Activated CD4-positive, CD25-positive, alpha-beta regulatory T cell treated with anti-CD3 and anti-CD28 coated beads, Interleukin-2, amount 50 U/mL, for 72 hours (primary cell): Measurements from ENCODE around the gene DOK3.
A peak's percentile ranks its signal among the peaks of the same experiment; 100 is the strongest.

ENCODE experiments used
- DNase-seq: peaks from one replicate; pipeline ENCODE4 v3.0.0; 2021

Gene DOK3

DNA sequence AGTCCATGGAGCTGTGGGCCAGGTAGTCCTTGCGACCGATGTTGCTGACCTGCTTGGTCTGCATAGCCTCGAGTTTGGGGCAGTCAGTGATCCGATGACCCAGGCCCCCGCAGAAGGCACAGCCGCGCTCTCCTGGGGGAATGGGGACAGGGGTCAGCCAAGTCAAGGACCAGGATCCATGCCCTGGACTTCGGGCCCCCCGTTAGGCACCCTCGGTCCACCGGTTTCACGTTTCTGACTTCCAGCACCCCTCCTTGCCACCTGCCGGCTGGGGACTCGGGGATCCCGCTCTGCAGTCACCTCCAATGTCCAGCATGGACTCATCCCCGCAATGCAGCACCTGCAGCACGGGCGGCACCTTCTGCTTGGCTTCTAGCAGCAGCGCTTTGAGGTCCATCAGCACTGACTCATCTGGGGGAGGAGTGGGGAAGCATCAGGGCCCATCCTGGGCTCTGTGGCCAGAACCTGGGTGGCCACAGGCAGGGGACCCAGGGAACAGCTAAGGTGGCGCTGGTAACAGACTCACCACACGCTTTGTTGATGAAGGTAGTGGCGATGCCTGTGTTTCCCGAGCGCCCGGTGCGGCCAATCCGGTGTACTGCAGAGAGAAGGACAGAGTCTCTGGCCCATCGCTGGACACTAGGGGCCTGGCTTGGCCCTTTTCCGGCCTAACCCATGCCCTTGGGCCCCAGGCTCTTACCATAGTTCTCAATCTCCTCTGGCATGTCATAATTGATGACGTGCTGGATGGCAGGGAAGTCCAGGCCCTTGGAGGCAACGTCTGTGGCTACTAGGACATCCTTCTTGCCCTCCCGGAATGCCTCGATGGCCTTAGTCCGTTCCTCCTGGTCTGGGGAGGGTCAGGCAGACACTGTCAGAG lies 2.4 kb upstream of the DOK3 start:
- no peak for DNase-seq

DNA sequence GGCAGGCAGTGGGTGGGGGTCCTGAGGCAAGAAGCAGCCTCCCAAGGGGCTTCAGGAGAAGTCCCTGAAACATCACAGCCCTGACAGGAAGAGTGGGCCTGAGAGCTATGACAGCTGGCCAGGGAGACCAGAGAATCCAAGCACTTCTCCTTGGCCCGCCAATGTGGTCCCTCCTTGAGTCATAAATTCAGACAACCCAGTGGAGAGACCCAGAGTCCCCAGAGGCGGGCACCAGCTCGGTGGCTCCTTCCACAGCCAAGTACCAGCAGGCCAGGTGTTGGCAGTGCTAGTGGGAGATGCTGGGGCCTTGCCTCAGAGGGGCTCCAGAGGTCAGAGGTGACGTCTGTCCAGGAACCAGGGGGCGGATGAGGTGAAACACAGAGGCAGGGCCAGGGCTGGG lies 1.6 kb upstream of the DOK3 start:
- no peak for DNase-seq

DNA sequence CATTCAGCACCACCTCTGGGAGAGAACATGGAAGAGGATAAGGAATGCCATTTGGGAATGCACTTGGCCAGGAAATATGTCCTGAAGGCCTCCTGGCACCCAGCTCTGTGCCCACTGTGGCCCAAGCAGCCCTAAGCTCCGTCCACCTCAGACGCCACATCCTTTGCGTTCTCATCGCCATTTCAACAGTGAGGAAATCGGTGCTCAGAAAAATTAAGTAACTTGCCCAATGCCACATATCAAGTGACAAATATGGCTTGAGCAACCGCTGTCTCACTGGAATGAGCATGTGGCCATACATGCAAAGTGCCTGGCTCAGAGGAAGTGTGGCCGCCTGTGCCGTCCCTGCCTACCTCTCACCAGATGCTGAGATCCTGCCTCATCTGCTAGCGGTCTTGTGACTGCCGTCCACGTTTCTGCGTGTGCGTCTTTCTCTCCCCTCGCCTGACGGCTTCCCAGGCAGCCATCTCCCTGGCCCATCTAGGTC lies 984 bp upstream of the DOK3 start:
- DNase-seq = no peak

- DNase-seq = no peak
Observed at GRCh38 chr5:177509991-177510566, 453 bp upstream of the DOK3 start.

DNA sequence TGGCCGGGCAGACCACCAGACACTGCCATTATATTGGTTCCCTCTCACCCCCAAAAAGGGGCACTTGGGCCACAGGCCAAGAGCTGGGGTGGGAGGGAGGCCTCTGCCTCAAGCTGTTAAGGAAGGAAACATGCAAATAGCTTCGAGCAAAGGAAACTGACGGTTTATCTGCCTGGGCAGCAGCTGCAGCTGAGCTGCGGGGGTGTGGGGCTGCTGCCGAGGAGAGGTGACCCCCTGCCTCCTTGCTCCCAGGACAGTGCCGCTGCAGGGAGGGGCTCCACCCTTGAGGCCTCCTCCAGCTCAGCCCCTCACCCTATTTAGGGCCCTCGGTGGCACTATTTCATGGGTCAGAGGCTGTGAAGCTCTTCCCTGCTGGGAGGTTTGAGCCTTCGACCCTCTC lies 789 bp downstream of the DOK3 start:
- DNase-seq = no peak

GRCh38 chr5:177508221-177508611 lies 1.4 kb downstream of the DOK3 start:
- DNase-seq = no peak

DNA sequence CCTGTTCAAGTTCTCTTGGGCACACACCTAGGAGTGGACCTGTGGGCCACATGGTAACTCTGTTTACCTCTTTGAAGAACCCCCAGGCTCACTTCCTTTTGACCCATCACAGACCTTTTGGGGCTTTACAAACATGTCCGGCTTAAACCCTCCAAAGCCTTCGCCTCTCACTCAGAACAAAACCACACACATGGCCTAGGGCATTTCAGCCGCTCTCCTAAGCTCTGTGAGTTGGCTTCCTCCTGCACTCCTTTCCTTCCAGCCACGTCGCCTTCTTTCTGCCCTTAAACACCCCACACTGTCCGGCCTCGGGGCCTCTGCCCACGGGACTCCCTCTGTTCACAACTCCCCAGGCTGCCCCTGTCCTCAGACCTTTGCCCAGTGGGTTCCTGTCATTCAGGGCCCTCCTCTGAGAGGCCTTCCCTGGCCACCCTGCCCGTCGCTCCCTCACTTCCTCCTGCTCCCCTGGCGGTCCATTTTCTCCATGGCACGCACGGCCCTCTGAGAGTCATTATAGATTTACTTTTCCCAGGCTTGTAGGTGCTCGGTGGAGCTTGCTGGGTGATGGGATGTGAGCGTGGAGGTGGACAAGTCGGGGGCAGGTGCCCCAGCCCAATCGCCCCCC lies 1.9 kb downstream of the DOK3 start:
- no peak for DNase-seq

DNA sequence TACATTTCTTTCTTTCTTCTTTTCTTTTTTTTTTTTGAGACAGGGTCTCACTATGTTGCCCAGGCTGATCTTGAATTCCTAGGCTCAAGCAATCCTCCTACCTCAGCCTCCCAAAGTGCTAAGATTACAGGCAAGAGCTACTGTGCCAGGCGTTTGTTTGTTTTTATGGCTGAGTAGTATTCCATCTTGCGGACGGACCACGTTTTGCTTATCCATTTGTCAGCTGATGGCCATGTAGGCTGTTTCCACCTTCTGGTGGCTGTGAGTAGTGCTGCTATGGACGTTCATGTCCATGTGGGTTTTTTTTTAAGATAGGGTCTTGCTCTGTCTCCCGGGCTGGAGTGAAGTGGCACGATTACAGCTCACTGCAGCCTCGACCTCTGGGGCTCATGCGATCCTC lies 2.5 kb downstream of the DOK3 start:
- no peak for DNase-seq

GRCh38 chr5:177505075-177505474 lies 4.6 kb downstream of the DOK3 start:
- no peak for DNase-seq

DNA sequence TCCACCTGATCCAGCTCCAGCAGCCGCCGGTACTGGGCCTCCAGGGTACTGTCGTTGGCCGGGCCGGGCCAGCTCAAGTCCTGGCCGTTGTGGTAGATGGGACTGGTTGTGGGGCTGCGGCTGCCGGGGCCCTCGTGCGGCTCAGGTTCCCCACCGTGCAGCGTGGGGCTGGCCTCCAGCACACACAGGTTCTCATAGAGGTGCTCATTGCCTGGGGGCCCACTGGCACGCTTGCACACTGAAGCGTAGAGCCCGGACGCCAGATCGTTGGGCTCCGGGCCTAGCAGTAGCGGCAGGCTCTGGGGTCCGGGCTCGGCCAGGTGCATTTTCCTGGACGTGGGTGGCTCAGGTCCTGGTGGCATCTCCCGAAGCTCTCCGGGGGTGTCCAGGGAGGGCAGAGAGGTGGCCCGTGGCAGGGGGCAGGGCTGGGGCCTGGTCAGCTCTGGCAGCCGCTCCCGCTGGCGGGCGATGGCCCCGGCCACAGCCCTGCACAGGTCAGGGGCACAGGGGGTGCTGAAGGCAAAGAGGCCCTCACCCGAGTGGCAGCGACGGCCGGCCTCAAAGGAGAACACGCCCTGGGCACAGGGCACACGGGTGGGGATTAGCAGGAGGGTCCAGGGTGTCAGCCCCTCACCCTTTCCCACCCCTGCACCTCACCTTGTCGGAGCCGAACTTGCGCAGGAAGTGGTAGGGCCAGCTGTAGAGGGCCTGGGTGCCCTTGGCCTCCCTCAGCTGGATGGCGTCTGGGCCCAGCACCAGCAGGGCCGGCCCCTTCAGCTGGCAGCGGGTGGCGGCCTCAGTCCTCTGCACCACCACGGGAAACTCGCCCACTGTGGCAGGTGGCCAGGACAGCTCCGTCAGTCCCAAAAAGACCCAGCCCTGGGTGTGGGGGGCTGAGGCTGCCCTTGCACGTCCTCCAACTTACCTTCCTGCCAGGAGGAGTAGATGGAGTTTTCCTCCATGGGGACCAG lies 5.3 kb downstream of the DOK3 start:
- DNase-seq = no peak

GRCh38 chr5:177503351-177504085 lies 6.1 kb downstream of the DOK3 start:
- no peak for DNase-seq

DNA sequence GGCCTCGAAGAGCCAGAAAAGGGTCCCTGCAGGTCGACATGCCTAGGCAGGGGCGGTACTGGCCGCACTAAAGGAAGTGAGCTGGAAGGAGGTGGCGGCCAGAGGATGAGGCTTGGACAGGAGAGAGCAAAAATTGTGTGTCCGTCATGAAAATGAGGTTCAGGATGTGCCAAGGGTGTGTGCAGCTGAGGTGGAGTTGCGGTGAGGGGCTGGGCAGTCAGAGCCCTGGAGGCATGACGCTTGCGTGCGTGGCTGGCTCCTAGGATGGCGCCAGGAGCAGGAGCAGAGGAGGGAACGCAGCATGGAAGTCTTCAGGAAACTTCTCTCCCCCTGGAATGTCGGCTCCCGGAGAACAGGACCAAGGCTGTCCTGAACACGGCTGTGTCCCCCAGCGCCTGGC lies 6.7 kb downstream of the DOK3 start:
- DNase-seq = no peak

DNA sequence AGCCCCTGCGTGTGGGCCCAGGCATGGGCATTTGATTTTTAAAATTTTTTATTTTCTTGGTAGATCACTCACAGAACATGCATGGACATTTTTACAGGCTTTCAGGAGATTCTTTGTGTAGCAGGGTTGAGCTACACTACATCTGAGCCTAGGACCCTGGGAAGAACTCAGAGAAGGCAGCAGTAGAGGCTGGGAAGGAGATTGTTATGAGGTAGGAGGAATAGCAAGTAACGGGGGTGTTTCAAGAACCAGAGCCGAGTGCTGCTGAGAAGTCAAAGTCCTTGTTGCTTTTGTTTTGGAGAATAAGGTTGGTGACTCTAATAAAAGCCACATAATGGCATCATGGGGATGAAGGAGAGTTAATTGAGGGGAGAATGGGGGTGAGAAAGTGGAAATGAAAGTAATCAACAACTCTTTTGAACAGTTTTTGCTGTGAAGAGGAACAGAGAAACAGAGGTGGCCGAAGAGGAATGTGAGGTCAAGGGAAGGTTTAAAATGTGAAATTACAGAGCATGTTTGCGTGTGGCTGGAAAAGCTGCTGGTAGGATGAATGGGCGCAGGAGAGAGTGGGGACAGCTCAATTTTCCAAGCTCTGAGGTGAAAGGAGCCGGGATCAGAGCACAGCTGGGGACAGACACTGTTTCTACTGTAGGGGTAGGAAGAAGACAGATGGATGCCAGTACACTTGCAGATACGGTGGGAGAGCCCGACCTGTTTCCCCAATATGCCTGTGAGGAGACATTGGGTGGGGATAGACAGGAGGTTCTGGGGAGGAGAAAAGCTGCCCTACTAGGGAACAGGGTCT lies 7.5 kb downstream of the DOK3 start:
- no peak for DNase-seq

DNA sequence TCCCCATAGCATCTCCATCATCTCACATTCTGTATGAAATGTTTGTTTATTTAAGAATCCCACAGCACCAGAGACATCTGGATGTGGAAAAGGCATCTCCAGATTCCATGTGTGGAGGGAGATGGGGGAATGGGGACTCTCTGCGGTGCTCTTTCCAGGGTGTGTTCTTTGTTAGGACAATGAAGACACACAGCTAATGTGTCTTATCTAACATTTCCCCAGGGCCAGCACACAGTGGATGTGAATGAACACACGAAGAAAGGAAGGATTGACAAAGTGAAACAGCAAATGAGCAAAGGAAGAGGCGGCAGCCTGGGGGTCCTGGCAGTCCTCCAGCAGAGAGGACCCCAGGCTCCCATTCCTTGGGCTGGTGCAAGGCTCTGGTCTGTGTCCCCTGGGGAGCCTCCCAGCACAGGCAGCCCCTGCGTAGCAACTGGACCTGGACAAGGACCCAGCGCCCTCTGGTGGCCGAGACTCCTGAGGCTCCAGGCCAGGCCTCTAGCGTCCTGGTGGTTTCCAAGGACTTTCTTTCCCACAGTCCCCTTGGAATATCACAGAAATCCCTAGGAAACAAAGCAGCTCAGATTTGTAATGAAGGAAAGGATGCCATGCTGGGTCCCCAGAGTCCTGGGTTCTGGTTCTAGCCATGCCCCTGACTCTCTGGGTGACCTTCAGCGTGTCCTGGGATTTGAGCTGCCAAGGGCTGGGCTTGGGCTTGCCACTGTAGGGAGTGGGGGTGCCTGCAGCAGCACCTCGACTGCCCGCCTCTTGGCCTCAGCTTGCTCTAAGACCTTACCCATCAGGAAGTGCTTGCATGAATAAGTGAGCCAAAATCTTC lies 8.7 kb downstream of the DOK3 start:
- peak; percentile 88 for DNase-seq

DNA sequence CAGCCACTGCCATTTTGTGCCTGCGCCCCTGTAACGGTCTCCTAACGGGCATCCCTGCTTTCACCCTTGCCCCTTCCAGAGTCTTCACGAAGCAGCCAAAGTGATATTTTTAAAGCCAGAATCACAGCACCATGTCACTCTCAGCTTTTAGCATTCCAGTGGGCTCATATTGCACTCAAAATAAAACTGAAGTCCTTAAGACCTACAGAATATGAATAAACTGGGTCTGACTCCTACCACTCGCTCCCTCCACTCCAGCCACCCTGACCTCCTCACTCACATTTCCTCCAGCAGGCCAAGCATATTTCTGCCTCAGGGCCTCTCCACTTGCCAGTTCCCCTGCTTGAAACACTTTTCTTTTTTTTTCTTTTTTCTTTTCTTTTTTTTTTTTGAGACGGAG lies 9.8 kb downstream of the DOK3 start:
- DNase-seq = no peak

- DNase-seq = peak; percentile 55
Observed at GRCh38 chr5:177498013-177498787, 11.4 kb downstream of the DOK3 start.

DNA sequence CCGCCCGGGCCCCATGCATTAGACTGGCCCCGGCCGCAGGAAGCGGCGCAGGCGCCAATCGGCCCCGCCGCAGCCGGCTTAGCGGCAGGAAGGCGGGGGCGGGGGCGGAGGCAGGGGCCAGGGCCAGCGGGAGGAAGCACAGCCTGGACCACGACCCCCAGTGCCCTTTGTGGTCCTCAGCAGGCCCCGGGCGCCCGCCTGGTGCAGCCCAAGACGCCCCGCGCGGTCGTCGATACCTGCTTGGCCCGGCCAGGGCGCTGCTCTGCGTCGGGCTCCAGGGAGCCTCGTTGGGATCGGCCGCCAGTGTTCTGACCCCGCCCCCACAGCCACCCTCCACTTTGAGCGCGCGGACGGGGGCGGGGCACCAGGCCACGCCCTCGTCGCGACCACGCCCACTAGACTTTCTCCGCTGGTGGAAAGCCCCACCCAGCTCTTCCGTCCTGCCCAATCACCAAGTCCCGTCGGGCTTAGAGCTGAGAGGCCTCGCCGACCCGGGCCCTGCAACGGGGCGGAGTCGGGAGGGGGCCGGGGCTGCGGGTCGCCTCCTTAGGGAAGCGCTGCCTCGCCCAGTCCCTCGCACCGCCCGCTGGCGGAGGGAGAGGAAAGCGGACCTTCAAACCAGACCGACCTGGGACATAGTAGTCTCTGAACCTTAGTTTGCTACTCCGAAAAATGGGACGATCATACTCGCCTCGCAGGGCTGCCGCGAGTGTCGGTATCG lies 12.2 kb downstream of the DOK3 start, which contains the start of gene PDLIM7:
Gene PDLIM7, minus strand, starts transcription at position 313 of the 721 bp plus-strand sequence. CDS start 1,092 bp downstream, outside the sequence.
- peak; percentile 97 for DNase-seq

DNA sequence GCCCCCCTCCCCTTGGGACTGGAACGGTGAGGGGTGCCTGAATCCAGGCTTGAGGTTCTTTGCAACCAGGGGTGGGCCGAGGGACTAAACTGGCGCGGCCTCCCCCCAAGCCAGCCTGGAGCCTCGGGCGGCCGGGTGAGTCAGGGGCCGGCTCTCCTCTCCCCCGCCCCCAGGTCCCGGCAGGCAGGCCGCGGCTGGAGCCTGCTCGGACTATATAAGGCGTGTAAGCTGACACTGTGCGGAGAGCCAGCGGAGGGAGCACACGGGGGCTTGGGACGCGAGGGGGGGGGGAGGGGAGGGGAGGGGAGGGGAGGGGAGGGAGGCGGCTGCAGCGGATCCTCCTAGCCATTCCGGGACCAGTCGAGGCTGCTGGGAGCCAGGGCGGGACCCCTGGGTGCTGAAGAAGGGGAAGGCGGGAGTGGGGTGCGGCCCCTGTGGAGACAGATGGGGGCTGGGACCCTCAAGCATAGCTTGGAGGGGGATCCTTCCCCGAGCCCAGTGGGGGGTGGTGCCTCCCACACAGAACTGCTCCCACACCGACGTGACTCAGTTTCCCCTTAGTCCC lies 12.8 kb downstream of the DOK3 start:
- no peak for DNase-seq
